Right atrium auricular region (tissue), 2 donors: ENCODE measurements around the gene IL16. TPM values are rescaled to one million over a fixed set of nuclear protein-coding genes. Genes with fewer than 3 reads are reported as not detected.

ENCODE experiments used
- DNase-seq: peaks from one replicate; pipeline ENCODE4 v3.0.0-alpha.2; 2019; ENCODE audit warnings: low spot score
- H3K27ac ChIP-seq, 2 donors: fragments of 200-600 bp; sonication (generic); 1 replicate in 1 of 2; 2 replicates in 1 of 2; pipeline ENCODE4 v1.5.1; 2016 to 2019
- H3K27me3 ChIP-seq, 2 donors: fragments of 200-600 bp; sonication (generic); one replicate each; pipeline versions ENCODE4 v1.5.1 to v1.6.0; 2017 to 2019
- H3K36me3 ChIP-seq: fragments of 200-600 bp; sonication (generic); one replicate; pipeline ENCODE4 v1.5.1; 2016
- H3K4me1 ChIP-seq, 2 donors: fragments of 200-600 bp; sonication (generic); one replicate each; pipeline versions ENCODE4 v1.5.1 to v1.6.0; 2017 to 2019
- H3K4me3 ChIP-seq, 2 donors: fragments of 200-600 bp; sonication (generic); 1 replicate in 1 of 2; 2 replicates in 1 of 2; pipeline ENCODE4 v1.5.1; 2017 to 2019; ENCODE audit warnings: mild to moderate bottlenecking in 1 of 2, moderate library complexity in 1 of 2
- H3K9me3 ChIP-seq, 2 donors: fragments of 200-600 bp; sonication (generic); one replicate each; pipeline ENCODE4 v1.5.1; 2019
- CTCF ChIP-seq, 2 donors: fragments of 200-600 bp; sonication (generic); IDR thresholded peaks; one replicate each; pipeline ENCODE4 v1.5.1; 2019; ENCODE audit warnings: antibody characterized with exemption in 2 of 2
- total RNA-seq, 2 donors: library from RNA; depleted of rRNA; stranded (reverse); fragments of >200 nt; gene quantifications; one replicate each; pipeline ENCODE4 v1.1.0, GENCODE V29; 2016

The IL16 gene
- total RNA-seq, 2 donors from 2014 or later: 3.9 to 12.1 TPM

- Histone ChIP-seq H3K4me3 (no peak overlapping the region), H3K4me1 (peaks cover 0 to 11% of the 10 kb centered on the region in 2 donors), H3K36me3 (no peaks in the 10 kb centered on the region), H3K27ac (no peak overlapping the region), H3K9me3 (peaks cover 0 to 9% of the 10 kb centered on the region in 2 donors), H3K27me3 (no peaks in the 10 kb centered on the region)
- no peak for TF ChIP-seq CTCF (IDR thresholded peaks at IDR 0.05)
- DNase-seq: no peak
Observed at GRCh38 chr15:81277851-81278250, 81.2 kb downstream of the IL16 start.

- Histone ChIP-seq H3K27ac (no peak overlapping the region), H3K4me3 (no peak overlapping the region), H3K27me3 (no peaks in the 10 kb centered on the region), H3K36me3 (no peaks in the 10 kb centered on the region), H3K9me3 (peaks cover 0 to 9% of the 10 kb centered on the region in 2 donors), H3K4me1 (peaks cover 0 to 11% of the 10 kb centered on the region in 2 donors)
- no peak for DNase-seq
- no peak for TF ChIP-seq CTCF (IDR thresholded peaks at IDR 0.05)
Observed at GRCh38 chr15:81278306-81279029, 81.8 kb downstream of the IL16 start.

- Histone ChIP-seq H3K27ac (no peak overlapping the region), H3K4me3 (no peak overlapping the region), H3K9me3 (peaks cover 0 to 9% of the 10 kb centered on the region in 2 donors), H3K27me3 (no peaks in the 10 kb centered on the region), H3K36me3 (no peaks in the 10 kb centered on the region), H3K4me1 (peaks cover 0 to 5% of the 10 kb centered on the region in 2 donors)
- TF ChIP-seq CTCF (IDR thresholded peaks at IDR 0.05): no peak
- no peak for DNase-seq
Observed at GRCh38 chr15:81279621-81280485, 83.2 kb downstream of the IL16 start.

GRCh38 chr15:81280696-81281455, 84.2 kb downstream of the IL16 start:
- Histone ChIP-seq H3K4me3 (no peak overlapping the region), H3K9me3 (peaks cover 0 to 9% of the 10 kb centered on the region in 2 donors), H3K36me3 (peaks cover 3% of the 10 kb centered on the region), H3K27ac (no peak overlapping the region), H3K4me1 (no peaks in the 10 kb centered on the region), H3K27me3 (no peaks in the 10 kb centered on the region)
- no peak for TF ChIP-seq CTCF (IDR thresholded peaks at IDR 0.05)
- no peak for DNase-seq

GRCh38 chr15:81281456-81281735, 84.7 kb downstream of the IL16 start:
- Histone ChIP-seq H3K27me3 (no peaks in the 10 kb centered on the region), H3K27ac (no peak overlapping the region), H3K9me3 (peaks cover 0 to 9% of the 10 kb centered on the region in 2 donors), H3K4me1 (no peaks in the 10 kb centered on the region), H3K36me3 (peaks cover 8% of the 10 kb centered on the region), H3K4me3 (no peak overlapping the region)
- DNase-seq: no peak
- no peak for TF ChIP-seq CTCF (IDR thresholded peaks at IDR 0.05)
